Measurements from ENCODE around the gene DEPDC5.
"Not testable (repeated sequence)": the region's sequence is repeated elsewhere in the genome, so short reads cannot be mapped to it uniquely, and the experiment has no call there.

The DEPDC5 gene

GRCh38 chr22:31749636-31750364, 4.0 kb upstream of the DEPDC5 start, which contains the start of gene PRR14L:
Gene PRR14L, minus strand, starts transcription at chr22:31750132. Its CDS starts 11,272 bp downstream, at chr22:31738860.
- DNase-seq: peak; percentile 99

GRCh38 chr22:31750365-31751284, 3.2 kb upstream of the DEPDC5 start:
- peak; percentile 4 for DNase-seq

- DNase-seq: no peak
These were observed 1.5 kb upstream of the DEPDC5 start for GRCh38 chr22:31752096-31752847.

GRCh38 chr22:31753005-31753633, 700 bp upstream of the DEPDC5 start:
- DNase-seq: no peak

DNA sequence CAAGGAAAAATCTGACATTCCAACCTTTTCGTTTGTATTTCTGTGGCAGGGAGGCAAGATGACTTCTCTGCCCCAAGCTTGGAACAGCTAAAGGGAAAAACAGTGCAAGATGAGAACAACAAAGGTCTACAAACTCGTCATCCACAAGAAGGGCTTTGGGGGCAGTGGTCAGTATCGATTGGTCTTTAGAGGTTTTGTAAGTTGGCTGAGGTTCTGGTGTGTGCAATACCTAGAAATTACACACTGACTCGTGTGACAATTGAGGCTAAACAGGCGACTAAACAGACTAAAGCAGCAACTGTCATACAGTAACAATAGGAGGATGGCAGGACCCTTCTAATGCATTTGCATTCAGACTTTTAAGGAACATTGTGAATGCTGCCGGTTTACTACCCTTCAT, 994 bp downstream of the DEPDC5 start:
- no peak for DNase-seq

- DNase-seq: no peak
These were observed 3.4 kb downstream of the DEPDC5 start for GRCh38 chr22:31757265-31757664.

- DNase-seq: not testable (repeated sequence)
These were observed 5.0 kb downstream of the DEPDC5 start for GRCh38 chr22:31758860-31759259.

DNA sequence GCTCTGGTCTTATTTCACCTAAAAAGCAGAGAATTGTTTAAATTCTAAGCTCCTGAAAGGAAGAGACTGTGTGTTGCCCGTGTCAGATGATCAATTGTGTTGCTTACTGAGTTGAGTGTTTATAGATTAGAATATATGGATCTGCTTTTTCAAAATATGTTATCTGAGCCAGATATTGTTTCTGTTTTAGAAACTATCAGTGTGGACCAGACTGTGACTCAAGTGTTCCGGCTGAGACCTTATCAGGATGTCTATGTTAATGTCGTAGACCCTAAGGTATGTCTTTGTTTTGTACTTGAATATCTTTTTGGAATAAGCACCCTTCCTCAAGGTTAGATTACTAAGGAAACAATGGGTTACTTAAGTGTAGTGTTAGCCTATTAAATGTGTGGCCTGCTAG, 11.0 kb downstream of the DEPDC5 start:
- no peak for DNase-seq

GRCh38 chr22:31768422-31769059, 14.7 kb downstream of the DEPDC5 start:
- DNase-seq: no peak

DNA sequence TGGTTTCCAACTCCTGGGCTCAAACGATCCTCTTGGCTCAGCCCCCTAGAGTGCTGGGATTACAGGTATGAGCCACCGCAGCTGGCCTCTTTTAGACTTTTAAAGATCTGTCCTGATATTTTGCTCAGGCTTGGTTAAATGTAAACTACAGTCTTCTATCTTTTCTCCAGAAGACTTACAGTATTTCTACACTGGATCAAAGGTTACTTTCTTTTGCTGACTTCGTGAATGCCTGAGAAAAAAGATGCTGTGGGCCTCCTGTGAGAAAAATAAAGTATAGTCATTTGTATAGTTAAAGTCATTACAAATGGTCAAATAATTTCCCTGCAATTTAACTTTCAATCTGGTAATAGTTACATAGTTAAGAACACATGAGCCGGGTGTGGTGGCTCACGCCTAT, 19.6 kb downstream of the DEPDC5 start:
- no peak for DNase-seq

DNA sequence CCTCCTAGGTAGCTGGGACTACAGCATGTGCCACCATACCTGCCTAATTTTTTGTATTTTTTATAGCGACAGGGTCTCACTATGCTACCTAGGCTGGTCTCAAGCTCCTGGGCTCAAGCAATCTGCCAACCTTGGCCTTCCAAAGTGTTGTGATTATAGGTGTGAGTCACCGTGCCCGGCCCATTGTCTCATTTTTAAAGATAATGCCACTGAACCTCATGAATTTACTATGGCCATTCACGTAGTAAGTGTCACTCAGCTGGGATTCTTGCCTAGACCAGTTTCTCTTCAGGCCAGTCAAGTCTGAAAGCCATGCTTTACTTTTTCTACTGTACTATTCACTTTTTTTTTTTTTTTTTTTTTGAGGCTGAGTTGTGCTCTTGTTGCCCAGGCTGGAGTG, 22.4 kb downstream of the DEPDC5 start:
- no peak for DNase-seq

- no peak for DNase-seq
These were observed 36.0 kb downstream of the DEPDC5 start for GRCh38 chr22:31789803-31790202.

GRCh38 chr22:31790240-31790639, 36.4 kb downstream of the DEPDC5 start:
- no peak for DNase-seq

DNA sequence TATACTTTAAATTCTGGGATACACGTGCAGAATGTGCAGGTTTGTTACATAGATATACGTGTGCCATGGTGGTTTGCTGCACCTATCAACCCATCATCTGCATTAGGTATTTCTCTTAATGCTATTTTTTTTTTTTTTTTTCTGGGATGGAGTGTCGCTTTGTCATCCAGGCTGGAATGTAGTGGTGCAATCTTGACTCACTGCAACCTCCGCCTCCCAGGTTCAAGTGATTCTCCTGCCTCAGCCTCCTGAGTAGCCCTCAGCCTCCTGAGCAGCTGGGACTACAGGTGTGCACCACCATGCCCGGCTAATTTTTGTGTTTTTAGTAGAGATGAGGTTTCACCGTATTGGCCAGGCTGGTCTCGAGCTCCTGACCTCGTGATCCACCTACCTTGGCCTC, 45.5 kb downstream of the DEPDC5 start:
- DNase-seq: not testable (repeated sequence)

DNA sequence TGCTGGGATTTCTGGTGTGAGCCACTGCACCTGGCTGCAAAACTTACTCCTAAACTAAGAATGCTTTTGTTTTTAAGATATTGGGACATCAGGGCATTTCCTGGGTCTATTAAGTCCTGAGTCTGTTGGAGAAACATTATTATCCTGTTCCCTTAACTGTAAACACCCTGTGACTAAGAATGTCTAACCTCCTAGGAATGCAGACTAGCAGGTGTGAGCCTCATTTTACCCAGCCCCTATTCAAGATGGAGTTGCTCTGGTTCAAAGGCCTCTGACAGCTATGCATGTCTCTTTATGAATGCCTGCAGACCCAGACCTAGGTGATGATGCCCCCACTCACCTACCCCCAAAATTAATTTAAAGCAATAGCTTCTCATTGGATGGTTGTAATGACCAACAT, 46.2 kb downstream of the DEPDC5 start:
- DNase-seq: no peak

GRCh38 chr22:31800861-31801260, 47.0 kb downstream of the DEPDC5 start:
- not testable (repeated sequence) for DNase-seq

- no peak for DNase-seq
These were observed 48.8 kb downstream of the DEPDC5 start for GRCh38 chr22:31802575-31802974.

DNA sequence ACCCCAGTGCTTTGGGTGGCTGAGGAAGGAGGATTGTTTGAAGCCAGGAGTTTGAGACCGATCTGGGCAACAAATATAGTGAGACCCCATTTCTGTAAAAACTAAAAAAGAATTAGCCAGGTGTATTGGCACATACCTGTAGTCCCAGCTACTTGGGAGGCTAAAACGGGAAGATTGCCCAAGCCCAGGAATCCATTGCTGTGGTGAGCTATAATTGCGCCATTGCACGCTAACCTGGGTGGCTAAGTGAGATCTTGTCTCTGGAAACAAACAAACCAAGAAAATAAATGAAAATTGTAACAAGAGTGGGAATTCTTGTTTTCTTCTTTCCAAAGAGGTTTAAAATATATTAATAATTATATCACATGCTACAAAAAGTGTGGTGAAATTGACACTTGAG, 52.9 kb downstream of the DEPDC5 start:
- DNase-seq: no peak

DNA sequence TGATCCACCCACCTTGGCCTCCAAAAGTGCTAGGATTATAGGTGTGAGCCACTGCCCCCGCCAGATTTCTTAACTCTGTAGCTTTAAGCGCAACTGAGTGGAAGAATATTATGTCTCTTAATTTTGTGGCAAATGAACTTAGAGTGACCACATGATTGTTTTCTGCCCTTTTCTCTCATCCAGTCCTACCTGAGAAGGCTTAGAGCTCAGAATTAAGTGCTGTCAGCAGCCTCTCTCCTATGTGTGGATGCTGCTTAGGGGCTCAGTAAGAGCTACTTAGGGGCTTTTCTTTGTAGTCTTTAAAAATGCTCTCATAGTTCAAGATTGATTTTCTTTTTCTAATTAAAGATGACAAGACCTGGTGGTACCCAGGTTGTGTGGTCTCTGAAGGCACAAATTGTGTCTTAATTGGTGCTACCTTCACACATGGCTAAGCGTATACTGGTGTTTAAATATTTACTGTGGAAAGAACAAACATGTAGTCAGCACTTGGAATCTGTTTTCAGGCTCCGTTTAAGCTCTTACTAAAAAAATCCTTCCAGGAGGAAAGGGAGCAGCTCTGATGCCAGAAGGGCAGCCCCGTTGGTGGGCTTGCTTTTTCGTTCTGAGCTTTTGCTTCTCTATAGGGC, 59.3 kb downstream of the DEPDC5 start:
- no peak for DNase-seq

DNA sequence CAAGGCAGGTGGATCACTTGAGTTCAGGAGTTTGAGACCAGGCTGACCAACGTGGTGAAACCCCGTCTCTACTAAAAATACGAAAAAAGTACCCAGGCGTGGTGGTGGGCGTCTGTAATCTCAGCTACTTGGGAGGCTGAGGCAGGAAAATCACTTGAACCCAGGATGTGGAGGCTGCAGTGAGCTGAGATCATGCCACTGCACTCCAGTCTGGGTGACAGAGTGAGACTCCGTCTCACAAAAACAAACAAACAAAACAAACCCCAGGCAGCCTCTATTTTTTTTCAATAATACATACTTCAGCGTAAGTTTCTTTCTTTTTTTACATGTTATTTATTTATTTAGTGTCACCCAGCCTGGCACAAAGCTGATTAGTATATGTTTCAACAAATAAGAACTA, 60.1 kb downstream of the DEPDC5 start:
- DNase-seq: not testable (repeated sequence)

- no peak for DNase-seq
These were observed 61.1 kb downstream of the DEPDC5 start for GRCh38 chr22:31814942-31815341.

- DNase-seq: not testable (repeated sequence)
These were observed 61.6 kb downstream of the DEPDC5 start for GRCh38 chr22:31815383-31815814.
